Thoracic aorta (tissue), 2 donors: Measurements from ENCODE around the gene PCDHGA1. TPM values are rescaled to one million over a fixed set of nuclear protein-coding genes. Genes with fewer than 3 reads are reported as not detected.
"Not testable (repeated sequence)": the region's sequence is repeated elsewhere in the genome, so short reads cannot be mapped to it uniquely, and the experiment has no call there.

Source experiments
- ATAC-seq: fragments of 150-250 bp; one replicate; pipeline ENCODE4 v1.8.0; 2017; ENCODE audit warnings: low read depth; ENCODE audit not compliant: insufficient number of reproducible peaks, low FRiP score
- DNase-seq: peaks from one replicate; pipeline ENCODE4 v3.0.0-alpha.2; 2020; ENCODE audit warnings: low spot score
- H3K27ac ChIP-seq, 2 donors: fragments of 200-600 bp; sonication (generic); 1 replicate in 1 of 2; 2 replicates in 1 of 2; pipeline ENCODE4 v1.5.1; 2016; ENCODE audit warnings: mild to moderate bottlenecking in 2 of 2, moderate library complexity in 2 of 2
- H3K27me3 ChIP-seq: fragments of 200-600 bp; sonication (generic); replicated peaks from 2 replicates; pipeline ENCODE4 v1.6.0; 2016; ENCODE audit warnings: mild to moderate bottlenecking; ENCODE audit not compliant: insufficient read depth
- H3K36me3 ChIP-seq: fragments of 200-600 bp; sonication (generic); one replicate; pipeline ENCODE4 v1.5.1; 2016
- H3K4me1 ChIP-seq, 2 donors: fragments of 200-600 bp; sonication (generic); 1 replicate in 1 of 2; 2 replicates in 1 of 2; pipeline versions ENCODE4 v1.5.1 to v1.6.0; 2016; ENCODE audit warnings: low read depth in 2 of 2, mild to moderate bottlenecking in 1 of 2; ENCODE audit not compliant: control insufficient read depth in 1 of 2
- H3K4me3 ChIP-seq: fragments of 200-600 bp; sonication (generic); 2 replicates; pipeline ENCODE4 v1.5.1; 2016; ENCODE audit warnings: mild to moderate bottlenecking
- H3K9me3 ChIP-seq: fragments of 200-600 bp; sonication (generic); 2 replicates; pipeline ENCODE4 v1.5.1; 2016
- total RNA-seq, 2 donors: library from RNA; depleted of rRNA; stranded (reverse); fragments of >200 nt; gene quantifications; one replicate each; pipeline versions ENCODE4 v1.1.0 to v1.2.3, GENCODE V29; 2016
- TF ChIP-seq, protein P1 (sequence below): fragments of 200-600 bp; sonication (generic); IDR thresholded peaks from one replicate; pipeline ENCODE4 v1.5.1; 2019; ENCODE audit warnings: antibody characterized with exemption

Gene PCDHGA1
- total RNA-seq, 2 donors from 2014 or later = 0.41 to 2.8 TPM

DNA sequence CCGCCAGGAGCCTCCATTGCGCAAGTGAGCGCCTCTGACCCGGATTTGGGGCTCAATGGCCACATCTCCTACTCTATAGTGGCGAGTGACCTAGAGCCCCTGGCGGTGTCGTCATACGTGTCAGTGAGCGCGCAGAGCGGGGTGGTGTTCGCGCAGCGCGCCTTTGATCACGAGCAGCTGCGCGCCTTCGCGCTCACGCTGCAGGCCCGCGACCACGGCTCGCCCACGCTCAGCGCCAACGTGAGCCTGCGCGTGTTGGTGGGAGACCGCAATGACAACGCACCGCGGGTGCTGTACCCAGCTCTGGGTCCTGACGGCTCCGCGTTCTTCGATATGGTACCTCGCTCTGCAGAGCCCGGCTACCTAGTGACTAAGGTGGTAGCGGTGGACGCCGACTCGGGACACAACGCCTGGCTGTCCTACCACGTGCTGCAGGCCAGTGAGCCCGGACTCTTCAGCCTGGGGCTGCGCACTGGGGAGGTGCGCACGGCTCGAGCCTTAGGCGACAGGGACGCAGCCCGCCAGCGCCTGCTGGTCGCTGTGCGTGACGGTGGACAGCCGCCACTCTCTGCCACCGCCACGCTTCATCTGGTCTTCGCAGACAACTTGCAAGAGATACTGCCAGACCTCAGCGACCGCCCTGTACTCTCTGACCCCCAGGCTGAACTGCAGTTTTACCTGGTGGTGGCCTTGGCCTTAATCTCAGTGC lies 79.4 kb downstream of the PCDHGA1 start:
- TF ChIP-seq, protein P1, sequence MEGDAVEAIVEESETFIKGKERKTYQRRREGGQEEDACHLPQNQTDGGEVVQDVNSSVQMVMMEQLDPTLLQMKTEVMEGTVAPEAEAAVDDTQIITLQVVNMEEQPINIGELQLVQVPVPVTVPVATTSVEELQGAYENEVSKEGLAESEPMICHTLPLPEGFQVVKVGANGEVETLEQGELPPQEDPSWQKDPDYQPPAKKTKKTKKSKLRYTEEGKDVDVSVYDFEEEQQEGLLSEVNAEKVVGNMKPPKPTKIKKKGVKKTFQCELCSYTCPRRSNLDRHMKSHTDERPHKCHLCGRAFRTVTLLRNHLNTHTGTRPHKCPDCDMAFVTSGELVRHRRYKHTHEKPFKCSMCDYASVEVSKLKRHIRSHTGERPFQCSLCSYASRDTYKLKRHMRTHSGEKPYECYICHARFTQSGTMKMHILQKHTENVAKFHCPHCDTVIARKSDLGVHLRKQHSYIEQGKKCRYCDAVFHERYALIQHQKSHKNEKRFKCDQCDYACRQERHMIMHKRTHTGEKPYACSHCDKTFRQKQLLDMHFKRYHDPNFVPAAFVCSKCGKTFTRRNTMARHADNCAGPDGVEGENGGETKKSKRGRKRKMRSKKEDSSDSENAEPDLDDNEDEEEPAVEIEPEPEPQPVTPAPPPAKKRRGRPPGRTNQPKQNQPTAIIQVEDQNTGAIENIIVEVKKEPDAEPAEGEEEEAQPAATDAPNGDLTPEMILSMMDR = no peak
- H3K9me3 ChIP-seq = peaks cover 97% of the 10 kb centered on the region
- ATAC-seq = no peak
- no peak for DNase-seq
- peak overlapping the region; percentile 2 for H3K4me3 ChIP-seq
- H3K27ac ChIP-seq = no peak overlapping the region
- no peaks in the 10 kb centered on the region for H3K4me1 ChIP-seq
- H3K36me3 ChIP-seq = no peaks in the 10 kb centered on the region
- no peaks in the 10 kb centered on the region for H3K27me3 ChIP-seq

DNA sequence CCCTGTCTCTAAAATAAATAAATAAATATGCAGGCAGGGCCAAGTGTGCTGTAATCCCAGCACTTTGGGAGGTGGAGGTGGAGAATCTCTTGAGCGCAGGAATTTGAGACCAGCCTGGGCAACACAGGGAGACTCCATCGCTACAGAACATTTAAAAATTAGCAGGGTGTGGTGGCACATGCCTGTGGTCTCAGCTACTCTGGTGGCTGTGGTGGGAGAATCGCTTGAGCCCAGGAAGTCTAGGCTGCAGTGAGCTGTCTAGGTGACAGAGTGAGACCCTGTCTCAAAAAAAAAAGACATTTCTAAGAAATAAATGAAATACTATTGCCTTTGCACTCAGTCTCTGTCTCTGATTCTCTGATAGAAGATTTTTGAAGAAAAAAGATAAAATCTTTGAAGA lies 81.3 kb downstream of the PCDHGA1 start:
- Histone ChIP-seq H3K27ac (no peak overlapping the region), H3K4me1 (no peaks in the 10 kb centered on the region), H3K36me3 (no peaks in the 10 kb centered on the region), H3K4me3 (no peak overlapping the region), H3K9me3 (peaks cover 98% of the 10 kb centered on the region), H3K27me3 (no peaks in the 10 kb centered on the region)
- no peak for ATAC-seq
- no peak for DNase-seq
- TF ChIP-seq, protein P1 = no peak

DNA sequence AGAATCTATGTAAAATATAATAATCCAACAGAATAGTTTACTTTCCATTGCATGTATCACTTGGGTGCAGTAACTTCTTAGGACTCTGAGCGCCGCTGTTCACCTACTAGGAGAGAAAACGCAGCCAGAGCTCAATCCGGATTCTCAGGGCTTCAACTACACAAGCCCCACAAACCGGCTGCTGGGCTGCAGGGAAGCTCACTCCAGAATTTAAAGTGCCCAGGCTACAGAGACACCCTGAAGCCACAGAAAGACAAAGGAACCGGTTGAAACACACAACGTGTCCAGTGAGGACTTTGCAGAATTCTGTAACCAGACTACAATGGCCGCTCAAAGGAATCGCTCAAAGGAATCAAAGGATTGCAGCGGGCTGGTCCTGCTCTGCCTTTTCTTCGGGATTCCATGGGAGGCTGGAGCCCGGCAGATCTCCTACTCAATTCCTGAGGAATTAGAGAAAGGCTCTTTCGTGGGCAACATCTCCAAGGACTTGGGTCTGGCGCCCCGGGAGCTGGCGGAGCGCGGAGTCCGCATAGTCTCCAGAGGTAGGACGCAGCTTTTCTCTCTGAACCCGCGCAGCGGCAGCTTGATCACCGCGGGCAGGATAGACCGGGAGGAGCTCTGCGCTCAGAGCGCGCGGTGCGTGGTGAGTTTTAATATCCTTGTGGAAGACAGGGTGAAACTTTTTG lies 82.7 kb downstream of the PCDHGA1 start, which contains the start of gene PCDHGA10:
TSS of gene PCDHGA10 (plus strand) at position 134 of the 686 bp plus-strand sequence. CDS start at position 323, 189 bp downstream.
- Histone ChIP-seq H3K4me3 (peak within 1 kb of the TSS; percentile 66), H3K27me3 (no peaks in the 10 kb centered on the region), H3K36me3 (no peaks in the 10 kb centered on the region), H3K4me1 (no peaks in the 10 kb centered on the region), H3K9me3 (peaks cover 97% of the 10 kb centered on the region), H3K27ac (no peak within 1 kb of the TSS)
- no peak for ATAC-seq
- TF ChIP-seq, protein P1 = peak; percentile 15
- no peak for DNase-seq

DNA sequence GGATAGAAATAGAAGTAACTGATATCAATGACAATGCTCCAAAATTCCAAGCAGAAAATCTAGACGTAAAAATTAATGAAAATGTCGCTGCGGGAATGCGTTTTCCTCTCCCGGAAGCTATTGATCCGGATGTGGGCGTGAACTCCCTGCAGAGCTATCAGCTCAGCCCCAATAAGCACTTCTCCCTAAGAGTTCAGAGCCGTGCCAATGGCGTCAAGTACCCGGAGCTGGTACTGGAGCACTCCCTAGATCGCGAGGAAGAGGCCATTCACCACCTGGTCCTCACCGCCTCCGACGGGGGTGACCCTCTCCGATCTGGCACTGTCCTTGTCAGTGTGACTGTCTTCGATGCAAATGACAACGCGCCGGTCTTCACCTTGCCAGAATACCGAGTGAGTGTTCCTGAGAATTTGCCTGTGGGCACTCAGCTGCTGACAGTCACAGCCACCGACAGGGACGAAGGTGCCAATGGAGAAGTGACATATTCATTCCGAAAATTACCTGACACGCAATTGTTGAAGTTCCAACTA lies 83.3 kb downstream of the PCDHGA1 start:
- Histone ChIP-seq H3K4me1 (no peaks in the 10 kb centered on the region), H3K4me3 (peak overlapping the region; percentile 66), H3K27me3 (no peaks in the 10 kb centered on the region), H3K27ac (no peak overlapping the region), H3K36me3 (no peaks in the 10 kb centered on the region), H3K9me3 (peaks cover 97% of the 10 kb centered on the region)
- DNase-seq (no peak), ATAC-seq (no peak)
- TF ChIP-seq, protein P1 = no peak

DNA sequence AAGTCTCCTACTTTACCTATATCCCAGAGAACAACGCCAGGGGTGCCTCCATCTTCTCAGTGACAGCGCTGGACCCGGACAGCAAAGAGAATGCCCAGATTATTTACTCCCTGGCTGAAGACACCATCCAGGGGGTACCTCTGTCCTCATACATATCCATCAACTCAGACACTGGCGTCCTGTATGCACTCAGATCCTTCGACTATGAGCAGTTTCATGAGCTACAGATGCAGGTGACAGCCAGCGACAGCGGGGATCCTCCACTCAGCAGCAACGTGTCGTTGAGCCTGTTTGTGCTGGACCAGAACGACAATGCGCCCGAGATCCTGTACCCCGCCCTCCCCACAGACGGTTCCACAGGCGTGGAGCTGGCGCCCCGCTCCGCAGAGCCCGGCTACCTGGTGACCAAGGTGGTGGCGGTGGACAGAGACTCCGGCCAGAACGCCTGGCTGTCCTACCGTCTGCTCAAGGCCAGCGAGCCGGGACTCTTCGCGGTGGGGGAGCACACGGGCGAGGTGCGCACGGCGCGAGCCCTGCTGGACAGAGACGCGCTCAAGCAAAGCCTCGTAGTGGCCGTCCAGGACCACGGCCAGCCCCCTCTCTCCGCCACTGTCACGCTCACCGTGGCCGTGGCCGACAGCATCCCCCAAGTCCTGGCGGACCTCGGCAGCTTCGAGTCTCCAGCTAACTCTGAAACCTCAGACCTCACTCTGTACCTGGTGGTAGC lies 84.4 kb downstream of the PCDHGA1 start:
- H3K27ac ChIP-seq, H3K36me3 ChIP-seq, DNase-seq, ATAC-seq, H3K27me3 ChIP-seq, H3K4me1 ChIP-seq: not testable (repeated sequence)
- Histone ChIP-seq H3K4me3 (peak overlapping the region; percentile 24), H3K9me3 (peaks cover 97% of the 10 kb centered on the region)

DNA sequence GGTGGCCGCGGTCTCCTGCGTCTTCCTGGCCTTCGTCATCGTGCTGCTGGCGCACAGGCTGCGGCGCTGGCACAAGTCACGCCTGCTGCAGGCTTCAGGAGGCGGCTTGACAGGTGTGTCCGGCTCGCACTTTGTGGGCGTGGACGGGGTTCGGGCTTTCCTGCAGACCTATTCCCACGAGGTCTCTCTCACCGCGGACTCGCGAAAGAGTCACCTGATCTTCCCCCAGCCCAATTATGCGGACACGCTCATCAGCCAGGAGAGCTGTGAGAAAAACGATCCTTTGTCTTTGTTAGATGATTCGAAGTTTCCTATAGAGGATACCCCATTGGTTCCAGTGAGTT lies 84.9 kb downstream of the PCDHGA1 start:
- Histone ChIP-seq H3K9me3 (peaks cover 97% of the 10 kb centered on the region), H3K4me3 (peak overlapping the region; percentile 24)
- H3K27ac ChIP-seq, H3K36me3 ChIP-seq, H3K27me3 ChIP-seq, H3K4me1 ChIP-seq, ATAC-seq, DNase-seq: not testable (repeated sequence)
